ENCODE data around the gene LIMS2. TPM values are rescaled to one million over a fixed set of nuclear protein-coding genes. Genes with fewer than 3 reads are reported as not detected.

Gene LIMS2
- total RNA-seq, 2 donors from 2014 or later, result 2.4 to 4.8 TPM

DNA sequence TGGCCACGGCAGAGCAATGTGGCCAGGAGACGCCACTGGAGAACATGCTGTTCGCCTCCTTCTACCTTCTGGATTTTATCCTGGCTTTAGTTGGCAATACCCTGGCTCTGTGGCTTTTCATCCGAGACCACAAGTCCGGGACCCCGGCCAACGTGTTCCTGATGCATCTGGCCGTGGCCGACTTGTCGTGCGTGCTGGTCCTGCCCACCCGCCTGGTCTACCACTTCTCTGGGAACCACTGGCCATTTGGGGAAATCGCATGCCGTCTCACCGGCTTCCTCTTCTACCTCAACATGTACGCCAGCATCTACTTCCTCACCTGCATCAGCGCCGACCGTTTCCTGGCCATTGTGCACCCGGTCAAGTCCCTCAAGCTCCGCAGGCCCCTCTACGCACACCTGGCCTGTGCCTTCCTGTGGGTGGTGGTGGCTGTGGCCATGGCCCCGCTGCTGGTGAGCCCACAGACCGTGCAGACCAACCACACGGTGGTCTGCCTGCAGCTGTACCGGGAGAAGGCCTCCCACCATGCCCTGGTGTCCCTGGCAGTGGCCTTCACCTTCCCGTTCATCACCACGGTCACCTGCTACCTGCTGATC, 24.4 kb downstream of the LIMS2 start:
- Mint-ChIP-seq H3K36me3 (ENCODE audit: low read depth) (no peaks in the 10 kb centered on the region), H3K9me3 (no peaks in the 10 kb centered on the region), H3K27me3 (no peaks in the 10 kb centered on the region), H3K4me3 (no peak overlapping the region), H3K27ac (no peak overlapping the region), H3K4me1 (peaks cover 4% of the 10 kb centered on the region)
- ATAC-seq (replicated peaks), result no peak

- no peak for ATAC-seq (replicated peaks)
- H3K27ac Mint-ChIP-seq, result no peak overlapping the region
- H3K4me1 Mint-ChIP-seq, result peaks cover 4% of the 10 kb centered on the region
- no peak overlapping the region for H3K4me3 Mint-ChIP-seq
- no peaks in the 10 kb centered on the region for H3K36me3 Mint-ChIP-seq (ENCODE audit: low read depth)
- H3K9me3 Mint-ChIP-seq, result no peaks in the 10 kb centered on the region
- no peaks in the 10 kb centered on the region for H3K27me3 Mint-ChIP-seq
These were observed 25.1 kb downstream of the LIMS2 start for GRCh38 chr2:127650041-127650784.

- H3K36me3 Mint-ChIP-seq (ENCODE audit: low read depth), result no peaks in the 10 kb centered on the region
- H3K27me3 Mint-ChIP-seq, result no peaks in the 10 kb centered on the region
- H3K4me3 Mint-ChIP-seq, result peak overlapping the region; percentile 39
- H3K4me1 Mint-ChIP-seq, result peaks cover 4% of the 10 kb centered on the region
- peak overlapping the region; percentile 38 for H3K27ac Mint-ChIP-seq
- ATAC-seq (replicated peaks), result peak; percentile 80
- no peaks in the 10 kb centered on the region for H3K9me3 Mint-ChIP-seq
These were observed 25.7 kb downstream of the LIMS2 start for GRCh38 chr2:127649684-127650040.

DNA sequence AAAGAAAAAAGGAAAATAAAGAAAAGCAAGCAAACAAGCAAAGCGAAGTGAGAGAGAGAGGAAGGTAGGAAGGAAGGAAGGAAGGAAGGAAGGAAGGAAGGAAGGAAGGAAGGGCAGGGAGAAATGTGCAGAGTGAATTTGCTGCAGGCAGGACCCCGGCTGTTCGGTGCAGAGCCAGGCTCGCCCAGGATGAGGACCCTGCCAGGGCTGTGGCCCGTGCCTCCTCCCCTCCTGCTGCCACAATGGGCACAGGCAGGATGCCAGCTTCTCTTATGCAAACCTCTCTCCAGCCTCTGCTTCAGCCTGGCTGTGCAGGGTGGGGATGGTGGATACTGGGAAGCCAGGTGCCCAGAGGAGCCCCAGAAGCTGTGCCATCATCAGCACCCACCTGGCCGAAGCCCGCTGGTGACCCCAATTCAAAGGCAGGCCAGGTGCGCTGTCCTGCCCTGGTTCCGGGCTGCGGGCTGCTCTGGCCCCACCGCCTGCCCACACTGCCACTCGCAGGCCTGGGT, 26.2 kb downstream of the LIMS2 start:
- Mint-ChIP-seq H3K9me3 (no peaks in the 10 kb centered on the region), H3K4me1 (peaks cover 4% of the 10 kb centered on the region), H3K36me3 (ENCODE audit: low read depth) (no peaks in the 10 kb centered on the region), H3K27ac (no peak overlapping the region), H3K4me3 (peak overlapping the region; percentile 39), H3K27me3 (no peaks in the 10 kb centered on the region)
- no peak for ATAC-seq (replicated peaks)

GRCh38 chr2:127648321-127648720, 27.0 kb downstream of the LIMS2 start:
- H3K36me3 Mint-ChIP-seq (ENCODE audit: low read depth), result no peaks in the 10 kb centered on the region
- H3K4me3 Mint-ChIP-seq, result no peak overlapping the region
- H3K4me1 Mint-ChIP-seq, result peaks cover 4% of the 10 kb centered on the region
- H3K27ac Mint-ChIP-seq, result peak overlapping the region; percentile 36
- ATAC-seq (replicated peaks), result no peak
- no peaks in the 10 kb centered on the region for H3K27me3 Mint-ChIP-seq
- H3K9me3 Mint-ChIP-seq, result no peaks in the 10 kb centered on the region

DNA sequence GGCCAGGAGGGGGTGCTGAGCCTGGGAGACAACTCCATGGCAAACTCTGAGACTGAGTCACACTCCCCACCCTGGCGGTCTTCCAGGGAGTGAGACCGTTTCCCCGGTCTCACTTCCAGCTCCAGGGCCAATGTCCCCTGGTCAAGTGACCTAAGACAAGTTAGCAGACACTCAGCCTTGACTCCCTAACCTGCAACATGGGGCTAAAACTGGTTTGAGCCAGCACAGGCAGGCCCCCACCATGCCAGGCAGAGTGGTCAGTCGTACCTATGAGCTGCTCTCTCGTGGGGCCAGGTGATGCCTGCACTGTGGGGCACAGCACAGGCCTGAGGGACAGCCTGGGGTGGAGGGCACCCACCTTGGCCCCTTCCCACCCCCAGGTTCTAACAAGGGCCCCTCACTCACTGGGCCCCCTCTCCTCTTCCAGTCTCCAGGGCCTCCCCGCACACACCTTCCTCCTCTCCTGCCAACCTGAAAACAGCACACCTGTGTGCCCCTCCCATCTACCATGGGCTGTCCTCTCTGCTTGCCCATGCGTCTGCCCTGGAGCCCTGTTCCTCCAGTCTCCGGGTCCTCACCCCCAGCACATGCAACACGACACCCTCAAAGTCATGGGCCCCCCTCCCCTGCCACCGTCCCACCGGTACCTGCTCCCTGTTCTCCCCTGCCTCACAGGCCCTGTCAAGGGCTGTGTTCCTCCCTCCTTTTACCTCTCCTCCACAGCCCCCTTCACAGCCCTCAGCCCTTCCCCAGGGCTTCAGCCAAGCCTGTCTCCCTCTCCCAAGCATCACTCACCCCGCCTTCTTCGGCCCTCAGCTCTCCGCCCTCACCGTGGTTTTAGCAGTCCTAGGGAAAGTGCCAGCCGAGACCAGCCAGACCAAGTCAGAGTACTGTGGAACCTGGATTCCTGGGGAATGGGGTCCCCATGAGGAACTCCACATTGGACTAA, 27.8 kb downstream of the LIMS2 start:
- peaks cover 4% of the 10 kb centered on the region for H3K4me1 Mint-ChIP-seq
- H3K9me3 Mint-ChIP-seq, result no peaks in the 10 kb centered on the region
- H3K27ac Mint-ChIP-seq, result peak overlapping the region; percentile 36
- ATAC-seq (replicated peaks), result no peak
- no peak overlapping the region for H3K4me3 Mint-ChIP-seq
- no peaks in the 10 kb centered on the region for H3K27me3 Mint-ChIP-seq
- H3K36me3 Mint-ChIP-seq (ENCODE audit: low read depth), result no peaks in the 10 kb centered on the region

DNA sequence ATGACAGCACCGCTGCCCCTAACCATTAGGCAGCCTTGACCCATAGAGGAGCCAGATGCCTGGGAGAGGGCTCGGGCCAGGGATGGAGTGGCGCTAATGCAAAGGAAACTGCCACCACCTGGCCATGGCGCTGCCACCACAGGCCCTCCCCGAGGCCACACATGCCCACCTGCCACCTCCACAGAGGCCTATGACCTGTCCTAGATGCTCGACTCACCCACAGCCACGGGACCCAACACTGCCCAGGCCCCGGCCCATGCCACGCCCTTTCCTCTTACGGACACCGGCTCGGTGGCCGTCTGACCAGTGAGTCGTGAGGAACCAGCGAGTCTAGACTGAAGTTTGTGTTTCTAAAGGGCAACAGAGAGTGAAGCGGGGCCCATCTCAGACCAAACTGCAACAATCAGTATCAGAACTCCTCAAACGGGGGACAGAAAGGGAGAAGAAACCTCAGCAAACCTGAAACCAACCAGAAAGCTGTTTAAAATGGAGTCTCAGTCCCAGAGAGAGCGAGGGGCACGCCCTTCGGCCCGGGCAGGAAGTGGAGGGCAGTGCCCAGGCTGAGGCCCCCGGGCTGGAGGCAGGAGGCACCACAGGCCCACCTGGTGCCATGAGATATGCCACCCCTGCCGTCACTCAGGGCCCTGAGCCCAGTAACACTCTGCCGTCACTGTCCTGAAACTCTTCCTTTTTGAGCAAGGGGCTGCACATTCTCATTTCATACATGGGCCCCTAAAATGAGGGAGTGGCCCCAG, 28.7 kb downstream of the LIMS2 start:
- Mint-ChIP-seq H3K4me1 (peaks cover 4% of the 10 kb centered on the region), H3K36me3 (ENCODE audit: low read depth) (no peaks in the 10 kb centered on the region), H3K27me3 (no peaks in the 10 kb centered on the region), H3K9me3 (no peaks in the 10 kb centered on the region), H3K27ac (no peak overlapping the region), H3K4me3 (no peak overlapping the region)
- no peak for ATAC-seq (replicated peaks)

- Mint-ChIP-seq H3K27me3 (no peaks in the 10 kb centered on the region), H3K4me1 (peaks cover 4% of the 10 kb centered on the region), H3K9me3 (no peaks in the 10 kb centered on the region), H3K4me3 (no peak within 1 kb of the TSS), H3K36me3 (ENCODE audit: low read depth) (no peaks in the 10 kb centered on the region), H3K27ac (no peak within 1 kb of the TSS)
- no peak for ATAC-seq (replicated peaks)
These were observed 29.7 kb downstream of the LIMS2 start, which contains the start of gene GPR17 for GRCh38 chr2:127645395-127646291. Gene GPR17 (plus strand): TSS chr2:127646153. CDS start chr2:127650736, 4,583 bp downstream.

- Mint-ChIP-seq H3K4me1 (peaks cover 4% of the 10 kb centered on the region), H3K4me3 (no peak overlapping the region), H3K27ac (no peak overlapping the region), H3K36me3 (ENCODE audit: low read depth) (no peaks in the 10 kb centered on the region), H3K27me3 (no peaks in the 10 kb centered on the region), H3K9me3 (no peaks in the 10 kb centered on the region)
- ATAC-seq (replicated peaks), result no peak
These were observed 30.3 kb downstream of the LIMS2 start for GRCh38 chr2:127645026-127645394.

DNA sequence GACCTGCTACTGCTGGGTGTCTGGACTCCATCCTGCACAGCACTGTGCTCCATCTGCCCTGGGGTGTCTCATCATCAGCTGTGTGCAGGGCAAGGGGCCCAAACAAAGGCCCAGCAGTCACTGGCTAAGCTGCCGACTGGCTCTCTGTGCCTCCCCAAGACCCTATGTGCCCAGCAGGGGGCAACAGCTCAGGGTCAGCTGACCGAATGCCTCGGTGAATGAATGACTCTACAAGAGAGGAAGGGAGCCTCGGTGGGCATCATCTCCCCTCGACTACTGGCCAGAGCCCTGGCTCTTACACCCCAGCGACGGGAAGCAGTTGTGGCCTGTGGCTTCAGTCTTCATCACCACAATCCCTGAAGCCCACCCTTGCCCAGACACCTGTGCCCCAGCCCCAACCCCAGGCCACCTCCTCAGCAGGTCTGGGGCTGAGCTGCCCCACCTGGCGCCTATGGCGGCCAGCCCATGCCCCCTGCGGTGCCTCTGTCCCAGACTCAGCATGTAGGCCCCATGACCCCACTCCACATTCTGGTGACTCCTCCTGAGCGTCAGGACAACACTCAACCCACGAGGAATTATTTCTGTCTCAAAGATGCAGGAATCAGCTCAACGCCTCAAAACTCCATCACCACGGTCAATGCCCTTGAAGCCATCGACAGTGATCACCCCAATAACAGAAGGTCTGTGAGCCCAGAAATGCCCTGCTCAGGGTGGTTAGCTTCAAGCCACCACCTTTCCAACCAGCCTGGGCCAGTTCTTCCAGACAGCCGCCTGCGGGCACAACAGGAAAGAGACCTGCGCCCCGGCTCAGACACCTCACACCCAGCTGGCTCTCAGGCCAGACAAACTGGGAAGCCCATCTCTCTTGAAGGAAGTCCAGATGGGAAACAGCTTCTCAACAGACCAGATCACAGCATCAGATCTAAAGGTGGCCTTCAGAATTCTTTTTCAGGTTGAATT, 31.0 kb downstream of the LIMS2 start:
- H3K36me3 Mint-ChIP-seq (ENCODE audit: low read depth), result no peaks in the 10 kb centered on the region
- no peaks in the 10 kb centered on the region for H3K27me3 Mint-ChIP-seq
- no peak for ATAC-seq (replicated peaks)
- H3K4me1 Mint-ChIP-seq, result no peaks in the 10 kb centered on the region
- H3K27ac Mint-ChIP-seq, result no peak overlapping the region
- H3K4me3 Mint-ChIP-seq, result no peak overlapping the region
- no peaks in the 10 kb centered on the region for H3K9me3 Mint-ChIP-seq

- no peaks in the 10 kb centered on the region for H3K36me3 Mint-ChIP-seq (ENCODE audit: low read depth)
- no peak overlapping the region for H3K27ac Mint-ChIP-seq
- no peak for ATAC-seq (replicated peaks)
- no peaks in the 10 kb centered on the region for H3K9me3 Mint-ChIP-seq
- H3K4me3 Mint-ChIP-seq, result no peak overlapping the region
- H3K4me1 Mint-ChIP-seq, result no peaks in the 10 kb centered on the region
- no peaks in the 10 kb centered on the region for H3K27me3 Mint-ChIP-seq
These were observed 31.8 kb downstream of the LIMS2 start for GRCh38 chr2:127643439-127644065.
